ENCODE data around the gene WASHC1.
"Not testable (repeated sequence)": the region's sequence is repeated elsewhere in the genome, so short reads cannot be mapped to it uniquely, and the experiment has no call there.

Gene WASHC1, protein sequence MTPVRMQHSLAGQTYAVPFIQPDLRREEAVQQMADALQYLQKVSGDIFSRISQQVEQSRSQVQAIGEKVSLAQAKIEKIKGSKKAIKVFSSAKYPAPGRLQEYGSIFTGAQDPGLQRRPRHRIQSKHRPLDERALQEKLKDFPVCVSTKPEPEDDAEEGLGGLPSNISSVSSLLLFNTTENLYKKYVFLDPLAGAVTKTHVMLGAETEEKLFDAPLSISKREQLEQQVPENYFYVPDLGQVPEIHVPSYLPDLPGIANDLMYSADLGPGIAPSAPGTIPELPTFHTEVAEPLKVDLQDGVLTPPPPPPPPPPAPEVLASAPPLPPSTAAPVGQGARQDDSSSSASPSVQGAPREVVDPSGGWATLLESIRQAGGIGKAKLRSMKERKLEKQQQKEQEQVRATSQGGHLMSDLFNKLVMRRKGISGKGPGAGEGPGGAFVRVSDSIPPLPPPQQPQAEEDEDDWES

DNA sequence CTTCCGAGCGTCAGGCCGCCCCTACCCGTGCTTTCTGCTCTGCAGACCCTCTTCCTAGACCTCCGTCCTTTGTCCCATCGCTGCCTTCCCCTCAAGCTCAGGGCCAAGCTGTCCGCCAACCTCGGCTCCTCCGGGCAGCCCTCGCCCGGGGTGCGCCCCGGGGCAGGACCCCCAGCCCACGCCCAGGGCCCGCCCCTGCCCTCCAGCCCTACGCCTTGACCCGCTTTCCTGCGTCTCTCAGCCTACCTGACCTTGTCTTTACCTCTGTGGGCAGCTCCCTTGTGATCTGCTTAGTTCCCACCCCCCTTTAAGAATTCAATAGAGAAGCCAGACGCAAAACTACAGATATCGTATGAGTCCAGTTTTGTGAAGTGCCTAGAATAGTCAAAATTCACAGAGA is at the start of gene WASHC1:
TSS of gene WASHC1 (minus strand) at position 101 of the 400 bp plus-strand sequence. CDS start 4,457 bp downstream, outside the sequence.
- DNase-seq: not testable (repeated sequence)

DNA sequence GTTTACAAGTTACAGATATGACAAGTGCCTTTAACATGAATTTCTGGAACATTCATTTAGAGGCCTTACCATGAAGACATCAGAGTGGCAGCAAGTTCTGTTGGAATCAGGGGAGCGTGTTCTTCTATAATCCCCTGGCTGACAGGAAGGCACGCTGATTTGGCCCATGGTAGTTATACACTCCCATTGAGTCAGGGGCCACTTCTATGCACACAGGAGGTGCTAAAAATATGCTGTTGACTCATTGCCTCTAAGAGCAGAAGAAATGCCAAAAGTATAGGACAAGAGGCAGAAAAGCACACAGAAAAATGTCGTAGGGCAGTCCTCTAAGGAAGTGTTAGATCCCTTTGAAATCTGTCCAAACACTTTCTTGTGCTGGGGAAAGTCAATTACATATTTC is 49.1 kb upstream of the WASHC1 start:
- not testable (repeated sequence) for DNase-seq

DNA sequence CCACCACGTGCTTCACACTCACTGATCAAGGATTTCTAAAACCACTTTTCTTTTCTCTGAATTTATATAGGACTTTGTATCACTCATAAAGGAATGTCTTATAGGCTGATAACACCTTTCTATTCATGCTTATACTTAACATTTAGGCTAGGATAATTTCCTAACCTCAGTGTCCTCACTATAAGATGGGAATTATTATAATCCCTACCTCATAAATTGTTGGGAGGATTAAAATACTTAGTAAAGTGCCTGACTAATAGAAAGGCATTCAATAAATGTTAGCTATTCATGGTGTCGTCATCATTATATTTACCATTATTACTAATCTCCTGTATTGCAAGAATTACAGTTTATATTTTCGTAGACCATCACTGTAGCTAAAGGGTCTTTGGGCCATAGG is 47.1 kb upstream of the WASHC1 start:
- not testable (repeated sequence) for DNase-seq

DNA sequence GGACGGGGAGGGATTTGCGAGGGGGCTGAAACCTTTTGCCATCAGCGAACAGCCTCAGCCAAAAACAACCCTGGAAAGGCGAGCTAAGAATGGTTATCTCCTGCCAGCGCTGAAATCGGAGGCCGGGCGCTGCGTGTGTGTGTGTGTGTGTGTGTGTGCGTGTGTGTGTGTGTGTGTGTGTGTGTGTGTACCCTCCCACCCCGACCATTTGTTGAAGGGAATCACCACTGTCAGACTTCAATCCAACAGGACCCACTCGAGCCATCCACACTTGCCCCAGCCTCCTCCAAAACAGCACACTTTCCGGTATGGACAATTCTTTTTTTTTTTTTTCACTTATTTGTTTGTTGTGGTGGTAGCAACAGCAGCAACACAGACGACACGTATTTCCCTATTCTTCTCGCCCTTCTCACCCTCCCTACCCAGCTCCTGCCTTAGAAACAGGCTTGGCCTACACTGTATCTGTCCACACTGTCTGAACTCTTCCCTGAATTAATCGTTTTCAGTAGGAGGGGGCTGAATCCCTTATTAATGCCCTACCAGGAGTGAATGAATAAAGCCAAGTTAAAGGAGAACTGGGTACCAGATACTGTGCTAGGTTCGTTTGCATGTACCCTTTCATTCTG is 44.8 kb upstream of the WASHC1 start:
- DNase-seq: not testable (repeated sequence)

DNA sequence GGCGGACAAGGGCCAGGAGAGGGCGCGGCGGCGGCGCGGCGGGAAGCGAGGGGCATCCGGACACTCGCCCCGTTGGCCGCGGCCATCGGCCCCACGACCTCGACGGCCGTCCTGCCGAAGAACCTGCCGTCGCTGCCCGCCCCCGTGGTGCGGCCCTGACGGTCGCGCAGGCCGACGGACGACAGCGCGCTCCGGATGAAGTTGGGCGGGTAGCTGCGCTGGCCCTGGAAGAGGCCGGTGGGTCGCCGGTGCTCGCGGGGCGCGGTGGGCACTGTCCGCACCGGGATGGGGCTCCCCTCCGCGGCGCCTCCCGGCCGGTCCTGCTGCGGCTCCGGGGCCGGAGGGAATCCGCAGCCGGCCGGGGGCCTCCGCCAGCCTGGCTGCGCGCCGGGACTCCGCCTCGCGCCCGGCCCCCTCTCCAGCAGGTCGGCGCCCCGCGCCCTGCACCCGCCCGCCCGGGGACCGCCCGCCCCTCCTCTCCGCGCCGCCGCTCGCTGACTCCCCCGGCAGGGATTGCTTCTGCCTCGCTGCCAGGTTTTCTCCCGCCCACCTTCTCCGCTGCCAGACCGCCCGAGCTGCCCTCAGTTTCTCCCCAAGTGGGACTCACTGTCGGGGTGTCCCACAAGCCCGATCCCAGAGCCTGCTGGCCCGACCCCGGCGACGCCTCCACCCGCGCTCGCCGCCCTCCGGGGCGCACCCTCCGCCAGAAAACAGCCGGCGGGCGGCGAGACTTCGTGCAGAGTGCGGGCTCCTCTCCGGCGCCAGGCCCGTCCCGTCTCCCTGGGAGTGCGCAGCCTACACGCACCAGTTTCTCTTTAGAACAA is 44.0 kb upstream of the WASHC1 start:
- not testable (repeated sequence) for DNase-seq

DNA sequence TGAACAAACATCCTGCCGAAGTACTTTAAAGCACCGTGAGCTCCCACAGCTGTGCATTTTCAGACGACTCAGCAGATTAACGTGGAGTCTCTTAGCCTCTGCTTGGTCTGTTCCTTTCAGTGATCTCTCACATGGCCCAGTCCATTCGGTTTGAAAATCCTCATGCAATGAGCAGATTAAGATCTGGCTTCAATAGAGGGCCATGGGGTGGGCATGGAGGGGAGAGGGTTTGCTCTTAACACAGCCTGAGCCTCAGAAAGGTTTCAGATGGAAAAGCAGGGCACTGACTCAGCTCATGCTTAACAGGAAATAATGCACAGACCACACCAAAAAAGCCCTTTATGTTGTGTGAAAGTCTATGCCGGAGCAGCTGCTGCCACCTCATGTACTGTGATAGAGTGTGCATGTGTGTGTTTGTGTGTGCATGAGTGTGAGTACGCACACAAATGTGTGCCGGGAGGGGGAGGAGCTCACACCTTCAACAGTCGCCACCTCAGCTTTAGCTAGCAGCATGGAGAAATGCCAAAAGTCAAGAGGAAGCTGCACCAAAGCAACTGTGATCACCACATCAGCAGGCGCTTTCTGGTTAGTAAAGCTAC is 33.9 kb upstream of the WASHC1 start:
- DNase-seq: not testable (repeated sequence)

DNA sequence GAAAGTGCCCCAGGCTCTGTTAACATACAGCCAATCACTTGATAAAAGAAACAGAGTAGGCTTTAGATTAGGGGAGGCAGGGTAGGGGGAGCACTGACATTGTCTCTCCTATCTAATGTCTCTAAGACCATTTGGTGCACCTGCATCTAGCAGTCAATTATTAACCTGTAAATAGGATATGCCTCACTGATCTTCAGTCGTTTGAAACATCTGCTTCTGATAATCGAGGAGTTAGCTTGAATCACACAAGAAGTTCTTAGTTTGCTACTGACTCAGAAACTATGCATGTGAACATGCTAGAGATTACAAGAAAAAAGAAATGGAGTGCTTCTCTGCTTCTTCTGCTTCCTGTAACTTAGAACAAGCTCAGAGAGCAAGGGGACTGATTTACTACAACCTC is 23.4 kb upstream of the WASHC1 start:
- not testable (repeated sequence) for DNase-seq

DNA sequence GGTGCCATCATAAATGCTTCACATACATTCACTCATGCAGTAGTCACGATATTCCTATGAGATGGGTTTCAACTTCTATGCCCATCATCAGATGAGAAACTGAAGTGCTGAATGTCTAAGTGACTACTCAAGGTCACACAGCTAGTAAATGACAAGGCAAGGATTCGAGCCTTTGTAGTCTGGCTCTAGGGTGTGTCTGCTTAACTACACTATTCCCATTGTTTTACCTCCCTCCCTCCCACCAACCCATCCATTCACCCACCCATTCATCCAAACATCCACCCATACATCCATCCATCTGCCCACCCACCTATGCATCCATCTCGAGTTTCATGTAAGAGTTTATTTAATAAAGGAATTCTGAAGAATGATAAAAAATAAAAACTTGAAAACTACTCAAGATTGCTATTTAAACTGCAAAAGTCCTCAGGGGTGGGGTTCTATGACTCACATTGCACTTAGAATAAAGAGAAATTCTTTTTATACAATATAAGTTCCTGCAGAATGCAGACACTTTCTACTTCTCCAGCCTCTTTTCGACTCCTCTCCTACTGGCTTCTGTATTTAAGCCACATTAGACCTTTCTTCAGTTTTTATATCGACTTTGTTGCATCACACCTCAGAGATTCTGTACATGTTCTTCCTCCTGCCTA is 19.1 kb upstream of the WASHC1 start:
- DNase-seq: not testable (repeated sequence)

DNA sequence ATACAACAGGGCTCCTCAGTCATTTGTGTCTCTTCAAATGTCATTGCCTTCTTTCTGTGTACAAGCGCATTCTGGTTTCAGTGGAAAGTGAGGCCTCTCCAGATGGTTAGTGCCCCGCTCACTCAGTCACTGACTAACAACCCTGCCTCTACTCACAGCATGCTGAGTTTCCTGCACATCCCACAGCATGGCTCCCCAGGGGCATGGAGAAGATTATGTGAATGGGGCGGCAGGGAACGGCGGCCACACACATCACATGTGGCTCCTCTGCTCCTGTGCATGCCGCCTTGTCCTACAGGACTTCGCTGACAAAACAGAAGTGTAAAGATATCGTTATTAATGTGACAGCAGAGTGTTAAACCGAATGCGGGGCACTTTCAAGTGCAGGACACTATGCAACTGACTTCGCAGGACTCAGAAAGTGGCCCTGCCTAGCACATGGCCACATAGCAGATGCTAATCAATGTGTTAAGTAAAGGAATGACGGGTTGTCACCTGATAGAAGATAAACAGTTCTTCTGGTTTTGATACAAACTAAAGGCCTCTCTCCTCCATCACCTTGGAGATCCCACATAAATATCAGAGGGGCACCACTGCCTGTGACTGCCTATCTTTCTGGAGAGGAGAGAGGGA is 17.5 kb upstream of the WASHC1 start:
- DNase-seq: not testable (repeated sequence)

DNA sequence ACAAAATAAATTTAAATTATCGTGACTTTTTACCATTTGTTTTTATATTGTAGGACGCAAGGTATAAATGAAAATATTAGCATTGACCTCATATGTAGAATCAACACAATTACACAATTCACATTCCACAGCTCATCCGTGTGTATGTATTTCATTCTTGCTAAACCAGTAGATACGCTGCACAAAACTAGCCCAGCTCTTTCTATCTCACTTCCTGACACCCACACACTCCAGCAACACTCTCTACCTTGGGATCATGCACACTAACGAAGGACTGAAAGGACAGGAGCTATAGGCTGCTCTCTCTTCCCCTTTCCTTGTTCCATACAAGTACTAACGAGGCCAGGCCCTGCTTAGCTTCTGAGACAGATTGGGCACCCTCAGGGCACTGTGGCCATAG is 16.9 kb upstream of the WASHC1 start:
- DNase-seq: not testable (repeated sequence)

DNA sequence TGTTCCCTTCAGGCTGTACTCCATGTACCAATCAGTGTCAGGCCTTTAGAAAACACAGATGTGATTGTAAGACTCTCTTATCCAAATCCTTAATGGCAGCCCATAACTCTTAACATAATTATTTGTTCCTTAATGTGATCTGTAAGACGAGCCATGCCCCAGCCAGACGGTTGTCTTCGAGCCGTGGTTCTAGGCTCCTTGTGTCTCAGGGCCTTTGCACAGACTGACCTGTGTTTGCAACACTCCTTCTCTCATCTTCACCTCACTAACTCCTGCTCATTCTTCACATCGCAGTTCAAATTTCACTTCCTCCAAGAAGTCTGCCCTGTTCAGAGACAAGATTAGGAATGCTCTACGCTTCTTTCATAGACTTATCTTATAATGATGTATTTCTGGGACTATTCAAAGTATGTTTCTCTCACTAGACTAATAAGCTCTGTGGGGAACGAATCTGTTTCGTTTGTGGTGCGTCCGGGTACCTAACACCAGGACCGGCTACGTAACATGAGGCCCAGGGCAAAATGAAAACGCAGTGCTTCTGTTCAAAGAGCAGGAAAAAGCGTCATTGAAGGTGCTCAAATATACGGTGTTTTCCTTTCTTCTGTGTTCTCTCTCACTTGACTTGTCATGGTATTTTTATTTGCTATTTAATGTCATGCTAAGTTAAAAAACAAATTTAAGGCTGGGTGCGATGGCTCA is 16.1 kb upstream of the WASHC1 start:
- DNase-seq: not testable (repeated sequence)

DNA sequence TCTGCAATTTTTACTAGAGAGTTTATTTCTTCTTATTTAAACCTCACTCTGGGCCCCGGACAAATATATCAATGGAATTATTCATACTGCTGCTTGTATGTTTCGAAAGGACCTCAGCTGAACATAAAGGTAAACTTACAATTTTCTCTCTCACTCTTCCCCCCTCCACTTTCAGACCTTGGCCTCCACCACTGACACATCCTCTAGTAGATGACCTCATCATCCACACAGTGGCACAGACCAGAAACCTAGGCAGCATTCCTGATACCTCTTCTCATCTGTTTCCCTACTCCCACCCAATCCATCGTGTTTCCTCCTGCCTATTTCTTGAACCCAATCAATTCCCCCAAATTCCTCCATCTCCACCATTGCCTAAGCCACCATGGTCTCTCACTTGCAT is 15.2 kb upstream of the WASHC1 start:
- DNase-seq: not testable (repeated sequence)

DNA sequence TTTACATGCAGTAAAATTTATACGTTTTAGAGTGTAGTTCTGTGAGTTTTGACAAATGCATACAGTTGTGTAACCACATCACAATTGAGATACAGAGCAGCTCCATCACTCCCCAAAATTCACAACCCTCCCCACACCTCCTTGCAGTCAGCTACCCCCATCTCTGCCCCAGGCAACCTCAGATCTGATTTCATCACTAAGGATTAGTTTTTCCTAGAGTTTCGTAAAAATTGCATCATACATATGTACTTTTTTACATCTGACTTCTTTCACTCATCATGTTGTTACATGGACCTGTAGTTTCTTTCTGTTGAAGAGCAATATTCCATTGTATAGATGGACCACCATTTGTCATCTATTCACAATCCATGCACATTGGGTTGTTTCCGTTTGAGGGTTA is 14.4 kb upstream of the WASHC1 start:
- DNase-seq: not testable (repeated sequence)

DNA sequence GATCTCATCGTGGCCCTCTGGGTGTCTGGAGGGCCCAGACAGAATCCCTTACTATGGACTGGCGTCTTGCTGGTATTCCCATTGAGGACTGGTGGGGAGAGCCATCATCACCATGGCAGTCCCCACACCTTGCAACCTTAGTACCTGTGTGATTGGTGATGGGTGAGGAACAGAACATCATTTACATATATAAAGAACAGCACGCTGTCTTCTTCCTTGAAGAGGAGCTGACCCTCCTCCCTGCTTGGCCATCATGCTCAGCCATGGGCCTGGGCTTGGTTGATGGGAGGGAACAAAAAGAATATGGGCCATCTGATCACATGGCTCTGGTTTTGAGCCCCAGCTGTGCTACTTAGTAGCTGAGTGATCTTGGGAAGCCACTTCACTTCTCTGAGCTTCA is 13.9 kb upstream of the WASHC1 start:
- not testable (repeated sequence) for DNase-seq

DNA sequence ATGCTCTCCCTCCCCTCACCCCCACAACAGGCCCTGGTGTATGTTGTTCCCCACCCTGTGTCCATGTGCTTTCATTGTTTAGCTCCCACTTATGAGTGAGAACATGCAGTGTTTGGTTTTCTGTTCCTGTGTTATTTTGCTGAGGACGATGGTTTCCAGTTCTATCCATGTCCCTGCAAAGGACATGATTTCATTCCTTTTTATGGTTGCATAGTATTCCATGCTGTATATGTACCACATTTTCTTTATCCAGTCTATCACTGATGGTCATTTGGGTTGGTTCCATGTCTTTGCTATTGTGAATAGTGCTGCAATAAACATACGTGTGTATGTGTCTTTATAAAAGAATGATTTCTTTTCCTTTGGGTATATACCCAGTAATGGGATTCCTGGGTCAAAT is 12.6 kb upstream of the WASHC1 start:
- not testable (repeated sequence) for DNase-seq

DNA sequence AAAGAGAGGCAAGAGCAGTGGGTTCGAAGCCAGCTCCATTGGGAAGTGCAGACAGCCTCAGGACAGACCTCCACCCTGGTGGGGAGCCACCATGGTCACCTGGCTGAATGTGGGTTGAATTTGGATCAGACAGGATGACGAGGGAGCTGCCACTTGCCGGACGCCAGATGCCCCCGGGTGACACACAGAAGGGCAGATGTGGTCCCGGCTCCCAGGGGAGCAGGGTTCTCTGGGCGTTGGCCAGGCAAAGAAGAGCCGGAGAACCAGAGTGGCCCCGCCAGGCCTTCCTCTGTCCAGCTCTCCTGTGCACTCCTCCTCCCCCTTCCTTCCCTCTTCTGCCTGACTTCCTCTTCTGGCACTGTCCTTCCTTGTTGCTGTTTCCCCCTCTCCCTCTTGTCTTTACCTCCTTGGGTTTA is 12.0 kb upstream of the WASHC1 start:
- not testable (repeated sequence) for DNase-seq

DNA sequence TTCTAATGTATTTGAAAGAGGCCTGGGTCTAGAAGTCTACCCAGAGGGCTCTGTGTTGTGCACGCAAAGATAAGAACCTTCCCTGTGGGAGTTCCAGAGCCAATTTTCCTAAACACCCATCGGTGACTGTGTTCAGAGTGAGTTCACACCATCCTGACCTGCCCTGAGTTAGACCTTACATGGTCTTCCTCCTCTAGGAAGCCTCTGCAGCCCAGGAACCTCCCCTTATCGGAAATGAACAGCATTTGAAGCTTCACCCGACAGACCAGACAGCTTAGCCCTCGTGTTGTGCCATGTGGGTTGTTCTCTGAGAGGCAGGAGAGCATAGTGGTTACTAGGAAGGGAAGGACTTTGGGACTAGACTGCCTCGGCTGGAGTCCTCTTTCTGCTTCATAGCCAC is 3.1 kb upstream of the WASHC1 start:
- not testable (repeated sequence) for DNase-seq

DNA sequence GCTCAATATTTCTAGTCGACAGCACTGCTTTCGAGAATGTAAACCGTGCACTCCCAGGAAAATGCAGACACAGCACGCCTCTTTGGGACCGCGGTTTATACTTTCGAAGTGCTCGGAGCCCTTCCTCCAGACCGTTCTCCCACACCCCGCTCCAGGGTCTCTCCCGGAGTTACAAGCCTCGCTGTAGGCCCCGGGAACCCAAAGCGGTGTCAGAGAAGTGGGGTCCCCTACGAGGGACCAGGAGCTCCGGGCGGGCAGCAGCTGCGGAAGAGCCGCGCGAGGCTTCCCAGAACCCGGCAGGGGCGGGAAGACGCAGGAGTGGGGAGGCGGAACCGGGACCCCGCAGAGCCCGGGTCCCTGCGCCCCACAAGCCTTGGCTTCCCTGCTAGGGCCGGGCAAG is 481 bp downstream of the WASHC1 start:
- not testable (repeated sequence) for DNase-seq

DNA sequence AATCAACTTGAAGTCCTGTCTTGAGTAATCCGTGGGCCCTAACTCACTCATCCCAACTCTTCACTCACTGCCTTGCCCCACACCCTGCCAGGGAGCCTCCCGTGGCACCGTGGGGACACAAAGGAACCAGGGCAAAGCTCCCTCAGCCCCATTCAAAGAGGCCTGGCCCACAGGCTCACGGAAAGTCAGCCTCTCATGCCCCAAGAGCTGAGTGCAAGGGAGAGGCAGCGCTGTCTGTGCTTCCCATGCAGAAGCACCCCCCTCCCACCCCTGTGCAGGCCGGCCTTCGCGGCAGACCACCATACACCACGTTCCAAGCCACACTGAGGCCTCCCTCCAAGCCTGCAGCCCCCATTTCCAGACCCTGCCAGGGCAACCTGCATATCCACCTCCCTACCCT is 7.6 kb downstream of the WASHC1 start:
- not testable (repeated sequence) for DNase-seq

DNA sequence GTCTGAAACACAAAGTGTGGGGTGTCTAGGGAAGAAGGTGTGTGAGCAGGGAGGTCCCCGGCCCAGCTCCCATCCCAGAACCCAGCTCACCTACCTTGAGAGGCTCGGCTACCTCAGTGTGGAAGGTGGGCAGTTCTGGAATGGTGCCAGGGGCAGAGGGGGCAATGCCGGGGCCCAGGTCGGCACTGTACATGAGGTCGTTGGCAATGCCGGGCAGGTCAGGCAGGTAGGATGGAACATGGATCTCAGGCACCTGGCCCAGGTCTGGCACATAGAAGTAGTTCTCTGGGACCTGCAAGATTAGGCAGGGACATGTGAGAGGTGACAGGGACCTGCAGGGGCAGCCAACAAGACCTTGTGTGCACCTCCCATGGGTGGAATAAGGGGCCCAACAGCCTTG is 12.4 kb downstream of the WASHC1 start:
- DNase-seq: not testable (repeated sequence)

All from COR-L47 (cell line).